SK-N-SH treated with all-trans-retinoic acid at 6 μM for 48 hours (cell line): ENCODE measurements around the gene FHDC1.

ENCODE experiments used
- CREB5 ChIP-seq: fragments of 250-450 bp; sonication (Bioruptor Pico); IDR thresholded peaks from 2 replicates; pipeline ENCODE4 v1.5.1; 2020; ENCODE audit warnings: low read depth, mild to moderate bottlenecking, moderate library complexity
- ESRRG ChIP-seq: fragments of 250-450 bp; sonication (Bioruptor Pico); IDR thresholded peaks from 2 replicates; pipeline ENCODE4 v1.6.1; 2021; ENCODE audit warnings: mild to moderate bottlenecking
- OSR1 ChIP-seq: fragments of 250-450 bp; sonication (Bioruptor Pico); IDR thresholded peaks from 2 replicates; pipeline ENCODE4 v1.8.0; 2022; ENCODE audit warnings: moderate library complexity, mild to moderate bottlenecking, inconsistent platforms
- PATZ1 ChIP-seq: fragments of 250-450 bp; sonication (Bioruptor Pico); IDR thresholded peaks from 2 replicates; pipeline ENCODE4 v1.8.0; 2020; ENCODE audit warnings: mild to moderate bottlenecking, moderate library complexity, borderline replicate concordance
- PPARA ChIP-seq: fragments of 250-450 bp; sonication (Bioruptor Pico); IDR thresholded peaks from 2 replicates; pipeline ENCODE4 v1.5.0; 2020; ENCODE audit warnings: mild to moderate bottlenecking, borderline replicate concordance
- ZFP3 ChIP-seq: fragments of 250-450 bp; sonication (Bioruptor Pico); IDR thresholded peaks from 2 replicates; pipeline ENCODE4 v1.5.0; 2020; ENCODE audit warnings: mild to moderate bottlenecking, moderate library complexity
- ZFP30 ChIP-seq: fragments of 450-650 bp; formaldehyde crosslinking; IDR thresholded peaks from 2 replicates; pipeline ENCODE4 v1.5.0; 2022; ENCODE audit warnings: mild to moderate bottlenecking, moderate library complexity
- ZNF565 ChIP-seq: fragments of 450-650 bp; formaldehyde crosslinking; conservative IDR thresholded peaks from 2 replicates; pipeline ENCODE4 v1.5.0; 2020; ENCODE audit warnings: low read depth, mild to moderate bottlenecking, moderate library complexity
- ZNF70 ChIP-seq: fragments of 450-650 bp; formaldehyde crosslinking; IDR thresholded peaks from 2 replicates; pipeline ENCODE4 v1.5.0; 2020; ENCODE audit warnings: mild to moderate bottlenecking, moderate library complexity
- ZNF8 ChIP-seq: fragments of 450-650 bp; formaldehyde crosslinking; IDR thresholded peaks from 2 replicates; pipeline ENCODE4 v1.5.0; 2020; ENCODE audit warnings: mild to moderate bottlenecking, moderate library complexity

- TF ChIP-seq ZFP30 (CRISPR knock-in tag) (no peak), ESRRG (no peak), ZNF565 (CRISPR knock-in tag) (no peak), PATZ1 (no peak), ZFP3 (CRISPR knock-in tag) (no peak), PPARA (CRISPR knock-in tag) (no peak), CREB5 (CRISPR knock-in tag) (no peak), ZNF8 (CRISPR knock-in tag) (no peak), OSR1 (no peak), ZNF70 (CRISPR knock-in tag) (no peak)
Observed at GRCh38 chr4:153023139-153023538, 87.0 kb downstream of the FHDC1 start.
